ENCODE data around the gene GAB4. TPM values are rescaled to one million over a fixed set of nuclear protein-coding genes. Genes with fewer than 3 reads are reported as not detected.

The GAB4 gene
- total RNA-seq, 1 donor from 2014 or later = not detected

GRCh38 chr22:16988257-16988656 lies 19.8 kb downstream of the GAB4 start:
- H3K27ac Mint-ChIP-seq = no peak overlapping the region
- H3K27me3 Mint-ChIP-seq = no peaks in the 10 kb centered on the region
- no peak for DNase-seq (ENCODE audit: low spot score, unreplicated experiment)
- TF ChIP-seq CTCF (IDR thresholded peaks at IDR 0.05; ENCODE audit: unreplicated experiment) = no peak
- H3K9me3 Mint-ChIP-seq (ENCODE audit: low read depth) = peaks cover 19% of the 10 kb centered on the region
- no peaks in the 10 kb centered on the region for H3K4me1 Mint-ChIP-seq (ENCODE audit: low read depth)
- no peaks in the 10 kb centered on the region for H3K36me3 Mint-ChIP-seq (ENCODE audit: insufficient read depth)
- no peak overlapping the region for H3K4me3 Mint-ChIP-seq (ENCODE audit: low read depth)

GRCh38 chr22:16987822-16988221 lies 20.2 kb downstream of the GAB4 start:
- Mint-ChIP-seq H3K4me1 (ENCODE audit: low read depth) (no peaks in the 10 kb centered on the region), H3K9me3 (ENCODE audit: low read depth) (peaks cover 20% of the 10 kb centered on the region), H3K27ac (no peak overlapping the region), H3K36me3 (ENCODE audit: insufficient read depth) (no peaks in the 10 kb centered on the region), H3K27me3 (no peaks in the 10 kb centered on the region), H3K4me3 (ENCODE audit: low read depth) (no peak overlapping the region)
- no peak for DNase-seq (ENCODE audit: low spot score, unreplicated experiment)
- TF ChIP-seq CTCF (IDR thresholded peaks at IDR 0.05; ENCODE audit: unreplicated experiment) = no peak

- Mint-ChIP-seq H3K4me1 (ENCODE audit: low read depth) (no peaks in the 10 kb centered on the region), H3K9me3 (ENCODE audit: low read depth) (peaks cover 29% of the 10 kb centered on the region), H3K27ac (no peak overlapping the region), H3K36me3 (ENCODE audit: insufficient read depth) (no peaks in the 10 kb centered on the region), H3K27me3 (peaks cover 4% of the 10 kb centered on the region), H3K4me3 (ENCODE audit: low read depth) (no peak overlapping the region)
- DNase-seq (ENCODE audit: low spot score, unreplicated experiment) = no peak
- TF ChIP-seq CTCF (IDR thresholded peaks at IDR 0.05; ENCODE audit: unreplicated experiment) = no peak
Observed at GRCh38 chr22:16975155-16975885, 32.7 kb downstream of the GAB4 start.

- Mint-ChIP-seq H3K4me1 (ENCODE audit: low read depth) (no peaks in the 10 kb centered on the region), H3K4me3 (ENCODE audit: low read depth) (no peak overlapping the region), H3K36me3 (ENCODE audit: insufficient read depth) (no peaks in the 10 kb centered on the region), H3K9me3 (ENCODE audit: low read depth) (peaks cover 21% of the 10 kb centered on the region), H3K27ac (no peak overlapping the region), H3K27me3 (peaks cover 4% of the 10 kb centered on the region)
- no peak for TF ChIP-seq CTCF (IDR thresholded peaks at IDR 0.05; ENCODE audit: unreplicated experiment)
- no peak for DNase-seq (ENCODE audit: low spot score, unreplicated experiment)
Observed at GRCh38 chr22:16974298-16975084, 33.5 kb downstream of the GAB4 start.

- no peak overlapping the region for H3K27ac Mint-ChIP-seq
- no peak overlapping the region for H3K4me3 Mint-ChIP-seq (ENCODE audit: low read depth)
- no peaks in the 10 kb centered on the region for H3K36me3 Mint-ChIP-seq (ENCODE audit: insufficient read depth)
- H3K4me1 Mint-ChIP-seq (ENCODE audit: low read depth) = no peaks in the 10 kb centered on the region
- no peak for DNase-seq (ENCODE audit: low spot score, unreplicated experiment)
- peaks cover 19% of the 10 kb centered on the region for H3K9me3 Mint-ChIP-seq (ENCODE audit: low read depth)
- no peak for TF ChIP-seq CTCF (IDR thresholded peaks at IDR 0.05; ENCODE audit: unreplicated experiment)
- peaks cover 4% of the 10 kb centered on the region for H3K27me3 Mint-ChIP-seq
Observed at GRCh38 chr22:16973591-16974297, 34.3 kb downstream of the GAB4 start.
